DMS 273 (cell line): ENCODE data around the gene PDIA4.

Source experiments
- DNase-seq: peaks from one replicate; lab custom pipeline; 2025; ENCODE audit not compliant: unreplicated experiment; lab: John Stamatoyannopoulos, UW

Gene PDIA4

DNA sequence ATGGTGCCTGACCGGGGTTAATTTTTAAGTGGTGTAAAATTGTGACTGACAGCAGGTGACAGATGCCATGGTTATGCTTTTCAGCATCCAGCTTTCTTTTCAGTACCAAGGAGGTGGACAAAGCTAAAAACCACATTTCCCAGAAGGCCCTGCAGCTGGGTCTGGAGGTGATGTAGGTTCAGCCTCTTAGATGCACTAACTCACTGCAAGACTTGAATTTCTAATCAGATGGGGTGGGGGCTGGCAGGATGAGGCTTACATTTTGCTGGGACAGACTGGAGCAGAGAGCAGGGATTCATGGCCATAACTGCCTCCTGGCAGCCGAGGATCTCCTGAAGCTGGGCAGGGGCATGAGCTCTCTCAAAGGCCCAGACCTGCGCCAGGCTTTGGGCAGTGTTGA, 52.4 kb downstream of the PDIA4 start:
- peak; percentile 63 for DNase-seq

DNA sequence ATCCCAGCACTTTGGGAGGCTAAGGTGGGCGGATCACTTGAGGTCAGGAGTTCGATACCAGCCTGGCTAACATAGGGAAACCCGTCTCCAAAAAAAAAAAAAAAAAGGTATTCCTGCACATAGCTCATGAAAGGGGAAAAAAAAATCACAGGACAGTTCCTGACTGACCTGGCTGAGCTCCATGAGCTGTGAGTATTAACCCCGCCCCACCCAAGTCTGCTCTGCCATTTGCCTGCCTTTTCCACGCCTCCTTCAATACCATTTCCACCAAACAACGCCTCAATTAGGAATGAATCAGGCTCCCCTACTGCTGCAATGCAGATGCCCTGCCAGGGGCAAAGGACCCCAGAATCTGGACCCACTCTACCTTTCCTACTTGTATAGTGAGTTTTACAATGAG, 55.0 kb downstream of the PDIA4 start:
- DNase-seq: no peak

DNA sequence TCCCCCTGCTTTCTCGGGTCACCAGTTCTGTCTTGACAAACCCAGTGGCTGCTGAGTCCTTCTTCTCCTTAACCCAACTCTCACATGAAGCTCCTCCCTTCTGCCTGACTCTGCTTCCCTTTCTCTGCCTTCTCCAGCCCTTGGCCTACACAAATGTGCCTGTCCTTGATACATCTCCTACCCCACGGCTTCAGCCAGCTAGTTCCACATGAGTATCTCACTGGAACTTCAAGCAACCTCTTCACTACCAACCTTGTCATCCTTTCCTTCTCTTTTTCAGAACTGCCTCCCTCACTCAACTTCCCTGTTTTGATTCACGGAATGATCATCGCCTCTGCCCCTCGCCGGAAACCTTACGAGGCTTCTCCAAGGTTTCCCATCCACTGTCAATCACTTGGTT, 55.9 kb downstream of the PDIA4 start:
- DNase-seq: no peak

DNA sequence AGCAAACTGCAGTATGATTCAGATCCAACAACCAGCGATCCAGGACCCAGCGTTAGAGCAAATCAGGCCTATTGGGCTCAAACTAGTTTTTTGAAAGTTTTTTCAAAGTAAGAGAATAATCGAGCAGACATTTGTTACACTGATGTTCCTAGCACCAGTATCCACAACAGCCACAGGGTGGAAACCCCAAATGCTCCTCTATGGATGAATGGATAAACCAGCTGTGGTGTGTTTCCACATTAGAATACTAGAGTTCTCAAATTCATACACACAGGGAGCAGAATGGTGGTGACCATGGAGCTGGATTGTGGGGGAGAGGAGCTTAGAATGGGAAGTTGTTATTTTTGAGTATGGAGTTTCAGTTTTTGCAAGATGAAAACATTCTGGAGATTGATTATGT, 60.7 kb downstream of the PDIA4 start:
- no peak for DNase-seq

DNA sequence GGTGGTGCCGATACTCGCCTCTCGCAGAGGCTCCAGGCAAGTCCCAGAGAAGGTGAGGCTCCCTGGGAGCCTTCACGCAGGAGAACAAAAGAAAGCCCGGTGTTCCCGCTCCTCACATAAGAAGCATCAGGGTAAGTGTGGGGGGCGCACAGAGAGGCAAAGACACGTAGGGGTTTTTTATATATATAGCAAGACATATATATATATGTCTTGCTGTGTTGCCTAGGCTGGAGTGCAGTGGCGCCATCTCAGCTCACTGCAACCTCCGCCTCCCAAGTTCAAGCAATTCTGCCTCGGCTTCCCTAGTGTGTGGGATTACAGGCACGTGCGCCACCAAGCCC, 61.3 kb downstream of the PDIA4 start:
- no peak for DNase-seq

DNA sequence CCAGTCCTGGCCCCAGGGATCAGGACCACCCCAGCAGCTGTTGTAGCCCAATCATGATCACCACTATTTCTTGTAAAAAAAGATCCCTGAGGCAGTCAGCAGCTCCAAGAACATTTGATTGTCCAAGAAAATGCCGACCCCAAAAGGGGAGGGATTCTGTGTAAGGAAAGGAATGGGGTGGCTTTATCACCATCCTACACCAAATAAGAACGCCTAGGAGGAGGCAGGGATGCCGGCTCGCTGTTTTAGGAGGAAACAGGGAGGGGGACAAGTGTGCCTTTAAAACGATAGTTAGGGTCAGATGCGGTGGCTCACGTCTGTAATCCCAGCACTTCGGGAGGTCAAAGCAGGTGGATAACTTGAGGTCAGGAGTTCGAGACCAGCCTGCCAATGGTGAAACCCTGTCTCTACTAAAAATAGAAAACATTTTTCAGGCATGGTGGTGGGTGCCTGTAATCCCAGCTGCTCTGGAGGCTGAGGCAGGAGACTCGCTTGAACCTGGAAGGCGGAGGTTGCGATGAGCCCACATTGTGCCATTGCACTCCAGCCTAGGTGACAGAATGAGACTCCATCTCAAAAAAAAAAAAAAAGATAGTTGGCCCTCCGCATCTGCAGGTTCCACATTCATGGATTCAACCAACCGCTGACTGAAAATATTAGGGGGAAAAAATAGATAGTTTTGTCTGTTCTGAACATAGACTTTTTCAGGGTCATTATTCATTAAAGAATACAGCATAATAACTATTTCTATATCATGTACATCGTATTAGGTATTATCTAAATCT, 63.6 kb downstream of the PDIA4 start:
- peak; percentile 74 for DNase-seq

DNA sequence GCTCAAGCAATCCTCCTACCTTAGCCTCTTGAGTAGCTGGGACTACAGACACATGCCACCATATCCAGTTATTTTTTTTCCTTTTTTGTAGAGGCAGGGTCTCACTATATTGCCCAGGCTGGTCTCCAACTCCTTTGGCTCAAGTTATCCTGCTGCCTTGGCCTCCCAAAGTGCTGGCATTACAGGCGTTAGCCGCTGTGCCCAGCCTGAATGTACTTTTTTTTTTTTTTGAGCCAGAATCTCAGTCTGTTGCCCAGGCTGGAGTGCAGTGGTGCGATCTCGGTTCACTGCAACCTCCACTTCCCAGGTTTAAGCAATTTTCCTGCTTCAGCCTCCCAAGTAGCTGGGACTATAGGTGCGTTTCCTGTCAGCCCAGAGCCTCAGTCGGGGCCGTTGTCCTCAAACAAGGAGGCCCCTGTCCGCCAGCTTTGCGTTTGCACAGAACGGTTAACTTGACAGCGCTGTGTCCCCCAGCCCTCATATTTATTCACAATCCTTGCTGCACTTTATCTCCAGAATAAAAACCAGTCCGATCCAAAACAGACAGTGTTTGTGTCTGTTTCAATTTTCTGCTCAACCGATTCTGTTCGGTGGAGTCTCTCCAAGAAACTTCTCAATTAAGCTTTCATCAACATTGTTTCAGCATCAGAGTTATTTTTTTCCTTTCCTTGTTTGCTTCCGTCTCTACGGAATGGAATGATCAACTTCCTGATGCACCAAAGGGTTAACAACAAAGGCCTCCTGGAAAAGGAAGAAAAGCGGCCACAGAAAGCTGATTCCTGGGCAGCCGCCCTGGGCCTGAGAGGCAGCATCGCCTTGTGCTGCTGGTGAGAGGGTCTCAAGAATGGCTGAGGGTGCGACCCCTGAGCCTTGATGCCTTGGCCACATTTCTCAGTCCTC, 64.5 kb downstream of the PDIA4 start:
- peak; percentile 77 for DNase-seq

DNA sequence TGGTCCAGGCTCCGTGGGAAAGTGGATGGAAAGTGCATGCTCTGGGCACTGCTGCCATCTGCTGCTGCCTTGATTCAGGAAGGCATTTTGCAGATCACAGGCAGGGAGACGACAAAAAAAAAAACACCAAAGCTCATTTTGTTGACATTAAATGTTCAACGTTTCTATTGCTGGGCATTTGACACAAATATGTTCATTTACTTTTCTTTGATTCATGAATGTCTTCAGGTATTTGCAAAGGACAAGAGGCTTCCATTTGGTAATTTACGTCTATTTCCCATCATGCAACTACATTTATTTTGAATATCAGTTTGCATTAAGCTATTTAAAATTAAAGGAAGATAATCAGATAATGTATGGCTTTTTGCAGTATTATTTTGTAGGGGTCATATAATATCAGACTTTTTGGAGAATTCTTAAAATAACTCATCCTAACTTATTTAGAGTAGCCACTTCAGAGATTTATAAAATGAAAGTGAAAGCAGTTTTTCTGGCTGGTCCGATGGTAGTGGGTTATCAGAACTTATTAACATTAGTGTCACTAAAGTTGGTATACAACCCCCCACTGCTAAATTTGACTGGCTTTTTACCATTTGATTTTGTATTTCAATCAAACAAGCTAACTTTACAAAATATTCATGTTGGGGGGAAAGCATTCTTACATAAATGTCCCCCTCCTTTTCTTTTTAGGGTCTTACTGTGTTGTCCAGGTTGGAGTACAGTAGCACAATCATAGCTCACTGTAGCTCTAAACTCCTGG, 65.3 kb downstream of the PDIA4 start:
- peak; percentile 91 for DNase-seq

DNA sequence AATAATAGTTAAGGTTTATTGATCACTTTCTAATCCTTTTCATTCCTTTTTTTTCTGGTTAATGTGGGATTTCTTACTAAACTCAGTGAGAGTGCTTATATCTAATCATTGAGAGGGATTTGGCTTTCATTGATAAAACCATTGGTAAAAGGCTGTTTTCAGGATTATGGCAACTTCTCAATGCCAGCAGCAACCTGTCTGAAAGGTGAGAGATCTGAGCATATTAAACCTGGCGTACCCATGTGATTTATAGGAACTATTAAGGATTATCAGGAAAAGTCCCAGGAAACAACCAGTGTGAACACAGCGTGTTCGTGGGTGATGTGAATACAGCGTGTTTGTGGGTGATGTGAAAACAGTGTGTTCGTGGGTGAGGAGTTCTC, 65.9 kb downstream of the PDIA4 start:
- DNase-seq: no peak

DNA sequence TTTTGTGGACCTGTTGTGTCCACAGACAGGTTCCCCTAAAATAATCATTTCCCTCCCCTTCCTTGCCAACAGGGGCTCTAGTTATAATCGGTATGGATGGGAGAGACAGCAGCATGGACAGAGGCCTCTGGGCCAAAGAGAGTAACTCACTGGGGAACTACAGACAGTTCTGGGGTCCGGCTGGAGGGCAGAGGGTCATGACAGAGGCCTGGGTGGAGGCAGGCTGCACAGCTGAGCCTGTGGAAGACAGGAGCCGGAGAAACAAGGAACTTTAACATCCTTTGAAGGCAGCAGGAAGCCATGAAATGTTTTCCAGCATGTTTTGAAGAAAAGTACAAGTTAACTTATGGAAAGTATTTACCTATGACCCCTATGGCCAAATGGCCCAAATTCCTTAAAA, 68.6 kb downstream of the PDIA4 start:
- DNase-seq: no peak

DNA sequence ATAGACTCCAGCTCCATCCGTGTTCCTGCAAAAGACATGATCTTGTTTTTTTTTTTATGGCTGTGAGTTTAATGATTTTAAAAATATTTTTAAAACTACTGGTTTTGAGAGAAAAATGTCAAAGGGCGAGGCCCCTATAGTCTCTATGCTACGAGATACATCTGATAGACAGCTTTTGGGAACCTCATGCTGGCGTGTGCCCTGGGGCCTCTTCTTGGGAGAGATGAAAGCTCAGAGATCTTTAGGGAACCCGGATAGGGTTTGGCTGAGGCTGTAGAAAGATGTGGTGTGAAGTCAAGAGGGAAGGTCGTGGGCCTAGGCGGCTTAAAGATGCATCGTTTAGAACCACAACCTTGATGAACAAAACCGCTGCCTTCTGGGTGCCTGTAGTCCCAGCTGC, 70.2 kb downstream of the PDIA4 start:
- DNase-seq: no peak

DNA sequence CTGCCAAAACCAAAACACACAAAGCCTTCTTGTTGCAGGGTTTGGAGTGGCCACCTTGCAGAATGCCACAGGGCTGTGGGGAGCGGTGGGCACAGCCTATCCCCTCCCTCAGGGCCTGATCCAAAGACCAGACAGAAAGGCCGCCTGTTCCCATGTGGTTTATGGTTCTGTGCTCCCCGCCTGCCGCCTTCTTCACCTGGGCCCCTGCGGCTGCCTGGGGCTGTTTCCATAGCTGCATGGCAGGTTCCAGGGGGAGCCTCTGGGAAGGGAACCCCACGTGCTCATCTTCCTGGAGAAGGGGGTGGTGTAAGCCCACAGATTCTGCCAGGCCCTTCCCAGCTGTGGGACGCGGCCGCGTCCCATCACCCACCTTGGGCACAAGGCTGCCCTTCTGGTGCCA, 73.5 kb downstream of the PDIA4 start:
- DNase-seq: no peak

DNA sequence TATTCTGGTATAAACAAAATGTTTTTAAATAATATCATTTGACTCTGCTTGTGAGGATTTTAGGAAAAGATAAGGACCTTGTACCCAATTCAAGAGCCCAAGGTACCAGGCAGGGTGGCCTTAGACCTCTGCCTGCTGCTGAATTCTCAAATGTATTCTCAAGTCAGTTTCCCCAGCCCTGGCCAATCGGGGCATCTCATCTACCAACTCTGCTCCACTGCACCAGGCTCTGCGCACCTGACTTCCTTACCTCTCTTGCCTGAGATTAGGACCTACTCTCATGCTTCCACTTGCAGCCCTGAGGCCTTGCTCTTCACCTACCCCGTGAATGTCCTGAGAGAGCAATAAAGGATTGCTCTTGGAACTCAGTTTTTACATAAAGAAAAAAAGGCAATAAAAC, 74.6 kb downstream of the PDIA4 start:
- DNase-seq: no peak
